ENCODE measurements around the gene KRTAP5-2. TPM values are rescaled to one million over a fixed set of nuclear protein-coding genes. Genes with fewer than 3 reads are reported as not detected.

Gene KRTAP5-2
- total RNA-seq, 1 experiment from 2014 or later = not detected

DNA sequence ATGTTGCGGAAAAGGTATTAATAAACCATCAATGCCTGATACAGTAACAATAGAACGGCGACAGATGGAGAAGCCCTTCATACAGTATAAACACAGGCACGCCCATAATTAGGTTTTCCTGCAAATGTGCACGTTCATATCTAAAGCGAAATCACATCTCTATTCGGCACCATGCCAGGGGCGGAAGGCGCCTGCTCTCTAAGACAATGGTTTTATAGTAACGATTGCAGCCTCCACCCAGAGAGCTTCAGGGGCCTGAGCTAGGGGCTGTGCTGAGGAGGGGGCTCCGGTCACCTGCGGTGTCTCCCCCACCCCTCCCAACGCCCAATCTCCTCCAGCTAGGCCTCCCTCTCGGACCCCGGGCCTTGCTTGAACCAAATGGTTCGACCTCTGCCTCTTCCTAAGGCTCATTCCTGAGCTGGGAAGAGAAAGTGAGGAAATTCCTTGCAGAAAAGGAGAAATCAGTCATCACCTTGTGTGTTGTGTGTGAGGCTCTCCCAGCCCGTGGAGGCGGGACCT lies 41.1 kb upstream of the KRTAP5-2 start:
- Mint-ChIP-seq H3K27ac (no peak overlapping the region), H3K9me3 (no peaks in the 10 kb centered on the region), H3K36me3 (ENCODE audit: insufficient read depth in 1 of 3, low read depth in 3 of 3) (no peaks in the 10 kb centered on the region), H3K27me3 (ENCODE audit: low read depth) (peaks cover 29% of the 10 kb centered on the region), H3K4me3 (no peak overlapping the region), H3K4me1 (peaks cover 3 to 5% of the 10 kb centered on the region in 2 experiments; a peak in 2 of 4 replicates)
- Histone ChIP-seq H2BK120ac (ENCODE audit: low read depth, low read length, poor library complexity, severe bottlenecking) (no peak overlapping the region), H3K4me1 (ENCODE audit: insufficient read depth, low read length) (no peaks in the 10 kb centered on the region), H4K20me1 (ENCODE audit: control insufficient read depth, insufficient read depth, insufficient read length) (no peaks in the 10 kb centered on the region), H2AK5ac (ENCODE audit: insufficient read length, low read length) (no peak overlapping the region), H3K4me2 (ENCODE audit: insufficient read depth, insufficient read length, low read length) (no peak overlapping the region), H3K56ac (ENCODE audit: insufficient read length, low read depth, low read length) (no peak overlapping the region), H3K9me3 (ENCODE audit: control insufficient read depth, low read depth, low read length) (no peaks in the 10 kb centered on the region), H2BK12ac (ENCODE audit: insufficient read length, low read depth, low read length) (no peak overlapping the region), H3K9ac (ENCODE audit: extremely low read depth, insufficient read length, low read length) (no peak overlapping the region), H4K91ac (ENCODE audit: insufficient read length, low read depth, low read length) (no peak overlapping the region), H3K4ac (ENCODE audit: low read depth, low read length) (no peak overlapping the region), H3K18ac (ENCODE audit: insufficient read length, low read depth, low read length) (no peak overlapping the region), H3K23ac (ENCODE audit: insufficient read length, low read depth, low read length) (no peak overlapping the region), H3K79me2 (ENCODE audit: insufficient read depth, low read length) (no peaks in the 10 kb centered on the region), H4K8ac (replicated peaks; ENCODE audit: insufficient read length, low read depth, low read length) (no peak overlapping the region), H3K27ac (ENCODE audit: insufficient read length, low read depth, low read length) (no peak overlapping the region), H3K23me2 (ENCODE audit: insufficient read length, low read depth, low read length, poor library complexity, severe bottlenecking) (no peaks in the 10 kb centered on the region), H4K5ac (ENCODE audit: insufficient read length, low read depth, low read length) (no peak overlapping the region), H2BK15ac (ENCODE audit: low read depth, low read length) (no peak overlapping the region), H3K79me1 (ENCODE audit: insufficient read depth, low read depth, low read length, poor library complexity, severe bottlenecking) (no peaks in the 10 kb centered on the region), H2BK5ac (ENCODE audit: insufficient read length, low read length) (no peak overlapping the region), H3T11ph (ENCODE audit: low read length) (no peak overlapping the region), H3K27me3 (ENCODE audit: insufficient read depth, low read length) (no peaks in the 10 kb centered on the region), H3K14ac (ENCODE audit: insufficient read depth, low read length) (no peak overlapping the region), H2BK20ac (ENCODE audit: low read depth, low read length, poor library complexity, severe bottlenecking) (no peak overlapping the region), H2AFZ (ENCODE audit: low read length) (no peak overlapping the region)
- WGBS (ENCODE audit: extremely low coverage, insufficient read length, low lambda C conversion rate) = no CpG with 5 or more reads among the region's 18 CpGs
- TF ChIP-seq, protein P1, sequence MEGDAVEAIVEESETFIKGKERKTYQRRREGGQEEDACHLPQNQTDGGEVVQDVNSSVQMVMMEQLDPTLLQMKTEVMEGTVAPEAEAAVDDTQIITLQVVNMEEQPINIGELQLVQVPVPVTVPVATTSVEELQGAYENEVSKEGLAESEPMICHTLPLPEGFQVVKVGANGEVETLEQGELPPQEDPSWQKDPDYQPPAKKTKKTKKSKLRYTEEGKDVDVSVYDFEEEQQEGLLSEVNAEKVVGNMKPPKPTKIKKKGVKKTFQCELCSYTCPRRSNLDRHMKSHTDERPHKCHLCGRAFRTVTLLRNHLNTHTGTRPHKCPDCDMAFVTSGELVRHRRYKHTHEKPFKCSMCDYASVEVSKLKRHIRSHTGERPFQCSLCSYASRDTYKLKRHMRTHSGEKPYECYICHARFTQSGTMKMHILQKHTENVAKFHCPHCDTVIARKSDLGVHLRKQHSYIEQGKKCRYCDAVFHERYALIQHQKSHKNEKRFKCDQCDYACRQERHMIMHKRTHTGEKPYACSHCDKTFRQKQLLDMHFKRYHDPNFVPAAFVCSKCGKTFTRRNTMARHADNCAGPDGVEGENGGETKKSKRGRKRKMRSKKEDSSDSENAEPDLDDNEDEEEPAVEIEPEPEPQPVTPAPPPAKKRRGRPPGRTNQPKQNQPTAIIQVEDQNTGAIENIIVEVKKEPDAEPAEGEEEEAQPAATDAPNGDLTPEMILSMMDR (conservative IDR thresholded peaks at IDR 0.05) = no peak
- no peak for DNase-seq

Data from H9 (cell line).